Endothelial cell of umbilical vein (primary cell): ENCODE measurements around the gene DISP2. TPM values are rescaled to one million over a fixed set of nuclear protein-coding genes. Genes with fewer than 3 reads are reported as not detected.
A peak's percentile ranks its signal among the peaks of the same experiment; 100 is the strongest.

Experiments used
- BruUV-seq: library from RNA; stranded (reverse); fragments of 400-500 nt; replicated peaks from 2 replicates; lab custom pipeline; 2021; lab: Mats Ljungman, UMichigan
- CTCF ChIA-PET: fragments of 300-600, 350-600 bp; sonication (Branson Sonifier 250); formaldehyde crosslinking; loops from one replicate; lab custom pipeline; 2021; ENCODE audit warnings: antibody characterized with exemption, inconsistent platforms; lab: Charles Lee
- POLR2A ChIA-PET: fragments of 300-600, 350-600 bp; sonication (Branson Sonifier 250); formaldehyde crosslinking; loops from one replicate; lab custom pipeline; 2021; ENCODE audit warnings: antibody characterized with exemption, inconsistent platforms; lab: Charles Lee
- DNase-seq: peaks from one replicate; pipeline ENCODE4 v3.0.0-alpha.2; 2011; ENCODE audit warnings: low read depth, low spot score
- FAIRE-seq: peaks from 2 replicates; lab custom pipeline; 2011; peaks lifted over from hg19 to GRCh38; lab: Jason Lieb, UNC
- H2AFZ ChIP-seq: 2 replicates; pipeline ENCODE4 v1.6.0; 2012; ENCODE audit warnings: low read depth, low read length, control low read depth, inconsistent platforms
- H3K27ac ChIP-seq: 2 replicates; pipeline ENCODE4 v1.5.1; 2011; ENCODE audit warnings: low read depth, mild to moderate bottlenecking, control low read depth, low read length, moderate library complexity; ENCODE audit not compliant: insufficient read depth
- H3K27me3 ChIP-seq, 2 experiments: 2 replicates each; pipeline versions ENCODE4 v1.6.0 to v1.6.1; 2011; ENCODE audit warnings: low read length in 2 of 2, mixed read lengths in 1 of 2; ENCODE audit not compliant: control insufficient read depth in 2 of 2, insufficient read depth in 2 of 2
- H3K36me3 ChIP-seq, 2 experiments: 2 replicates in 1 of 2; 3 replicates in 1 of 2; pipeline ENCODE4 v1.5.1; 2011; ENCODE audit warnings: low read length in 2 of 2, mild to moderate bottlenecking in 1 of 2, moderate library complexity in 1 of 2; ENCODE audit not compliant: control insufficient read depth in 2 of 2, insufficient read depth in 2 of 2; ENCODE audit errors: extremely low read depth in 1 of 2
- H3K4me1 ChIP-seq: 3 replicates; pipeline ENCODE4 v1.5.1; 2011; ENCODE audit warnings: mild to moderate bottlenecking, low read length; ENCODE audit not compliant: control insufficient read depth, insufficient read depth; ENCODE audit errors: extremely low read depth
- H3K4me2 ChIP-seq: 2 replicates; pipeline ENCODE4 v1.6.1; 2011; ENCODE audit warnings: low read length, control low read depth, mixed read lengths; ENCODE audit not compliant: insufficient read depth
- H3K4me3 ChIP-seq, 3 experiments: fragments of 200-600 bp in 1 of 3; sonication (generic), shearing (Covaris generic) in 1 of 3; replicated peaks in 1 of 3; 2 replicates each; pipeline ENCODE4 v1.5.1; 2011 to 2016; ENCODE audit warnings: control low read depth in 3 of 3, low read length in 3 of 3, mild to moderate bottlenecking in 2 of 3, inconsistent platforms in 1 of 3, low read depth in 1 of 3, moderate library complexity in 1 of 3; ENCODE audit not compliant: insufficient read depth in 1 of 3
- H3K79me2 ChIP-seq: 2 replicates; pipeline ENCODE4 v1.6.0; 2012; ENCODE audit warnings: low read length, inconsistent platforms; ENCODE audit not compliant: control insufficient read depth, insufficient read depth
- H3K9ac ChIP-seq: replicated peaks from 2 replicates; pipeline ENCODE3; 2011; ENCODE audit warnings: low read length, control low read depth; ENCODE audit not compliant: insufficient read depth; ENCODE audit errors: extremely low read depth
- H3K9me1 ChIP-seq: replicated peaks from 3 replicates; pipeline ENCODE4 v1.6.0; 2011; ENCODE audit warnings: mild to moderate bottlenecking, low read length; ENCODE audit not compliant: control insufficient read depth, insufficient read depth; ENCODE audit errors: extremely low read depth
- H3K9me3 ChIP-seq: replicated peaks from 2 replicates; pipeline ENCODE4 v1.5.1; 2012; ENCODE audit warnings: low read length, inconsistent platforms; ENCODE audit not compliant: control insufficient read depth, insufficient read depth
- H4K20me1 ChIP-seq: replicated peaks from 2 replicates; pipeline ENCODE3; 2011; ENCODE audit warnings: mild to moderate bottlenecking, low read length; ENCODE audit not compliant: control insufficient read depth, insufficient read depth; ENCODE audit errors: extremely low read depth
- CTCF ChIP-seq, 2 donors: IDR thresholded peaks; 1 replicate in 1 of 2; 2 replicates in 1 of 2; pipeline ENCODE4 v1.5.1; 2011; ENCODE audit warnings: low read length in 2 of 2, mild to moderate bottlenecking in 2 of 2, moderate library complexity in 2 of 2, control low read depth in 1 of 2, inconsistent platforms in 1 of 2, low read depth in 1 of 2; ENCODE audit not compliant: insufficient read depth in 1 of 2; ENCODE audit errors: extremely low read depth in 1 of 2
- EZH2 ChIP-seq: IDR thresholded peaks from 2 replicates; pipeline ENCODE4 v1.6.1; 2012; ENCODE audit warnings: borderline replicate concordance, low read depth, mild to moderate bottlenecking, moderate library complexity, low read length, inconsistent platforms; ENCODE audit not compliant: severe bottlenecking
- FOS ChIP-seq: IDR thresholded peaks from 2 replicates; pipeline ENCODE4 v1.6.1; 2011; ENCODE audit warnings: mild to moderate bottlenecking, low read length, moderate library complexity, borderline replicate concordance; ENCODE audit not compliant: insufficient read depth
- GATA2 ChIP-seq: IDR thresholded peaks from 2 replicates; pipeline ENCODE4 v1.7.0; 2011; ENCODE audit warnings: low read depth, mild to moderate bottlenecking, moderate library complexity, mixed read lengths, low read length; ENCODE audit not compliant: insufficient read length, insufficient read depth
- JUN ChIP-seq: IDR thresholded peaks from 2 replicates; pipeline ENCODE4 v1.6.1; 2011; ENCODE audit warnings: borderline replicate concordance, low read depth; ENCODE audit not compliant: insufficient read length, insufficient read depth
- MAX ChIP-seq: IDR thresholded peaks from 2 replicates; pipeline ENCODE4 v1.6.1; 2011; ENCODE audit not compliant: insufficient read depth, insufficient read length
- MYC ChIP-seq: IDR thresholded peaks from one replicate; pipeline ENCODE4 v1.6.1; 2011; ENCODE audit warnings: mild to moderate bottlenecking, low read depth, low read length
- POLR2A ChIP-seq: IDR thresholded peaks from 2 replicates; pipeline ENCODE4 v1.6.1; 2012; ENCODE audit warnings: low read depth, mild to moderate bottlenecking, control low read depth, low read length
- POLR2AphosphoS5 ChIP-seq: IDR thresholded peaks from 2 replicates; pipeline ENCODE4 v1.6.1; 2012; ENCODE audit warnings: low read depth, mild to moderate bottlenecking, control low read depth, low read length, moderate library complexity; ENCODE audit not compliant: insufficient read depth
- dilution Hi-C: fragments of 300-500 bp; cut with MboI; formaldehyde crosslinking; loops from one replicate; pipeline ENCODE4 v1.15.0; 2019; ENCODE audit warnings: low sequenced_read_pairs; ENCODE audit not compliant: extremely low pct_ligation_motif_present
- intact Hi-C: fragments of 100-400 bp; cut with micrococcal nuclease; formaldehyde crosslinking; loops from one replicate; pipeline ENCODE4 v1.10.0; 2022
- polyA plus RNA-seq, 4 experiments: library from polyadenylated mRNA; depleted of rRNA in 3 of 4; stranded (reverse) in 3 of 4; unstranded in 1 of 4; fragments of >200 nt; gene quantifications; 2 replicates each; pipeline versions ENCODE4 v1.2.1 to v1.2.3, GENCODE V29; 2011 to 2012; ENCODE audit warnings: missing spikeins in 1 of 4
- total RNA-seq: library from RNA; stranded (reverse); gene quantifications from 2 replicates; pipeline ENCODE4 v1.2.3, GENCODE V29; 2021

Gene DISP2
- total and polyA plus RNA-seq, 2 donors (not counting 3 experiments of a cell fraction or from before 2014, with no cell fraction given): 0.10 to 1.2 TPM

- no peak overlapping the region for H3K4me3 ChIP-seq
- no peak overlapping the region for H3K27ac ChIP-seq
- H3K36me3 ChIP-seq: peaks cover 0 to 8% of the 10 kb centered on the region in 2 experiments
- H3K27me3 ChIP-seq: no peaks in the 10 kb centered on the region
- POLR2A ChIA-PET: no interaction called here
- no TSS peak for BruUV-seq
- peaks cover 62% of the 10 kb centered on the region for H3K4me1 ChIP-seq
- H3K9me1 ChIP-seq: no peaks in the 10 kb centered on the region
- no peaks in the 10 kb centered on the region for H3K9me3 ChIP-seq
- dilution Hi-C loops: no loop called here
- H2AFZ ChIP-seq: no peak overlapping the region
- H3K4me2 ChIP-seq: no peak overlapping the region
- DNase-seq (no peak), FAIRE-seq (peak; percentile 35)
- CTCF ChIA-PET: interaction anchor here (1.8 to 9.1 kb wide), 8 partner anchors 10 to 85 kb away, joined by 6 to 287 read pairs (median 40); partner anchors contain the start of genes ANKRD63, DISP2 and INAFM2
- no peaks in the 10 kb centered on the region for H4K20me1 ChIP-seq
- no peak overlapping the region for H3K9ac ChIP-seq
- intact Hi-C loops: no loop called here
- no peak for TF ChIP-seq POLR2A
- no peak for TF ChIP-seq EZH2
- no peak for TF ChIP-seq FOS
- TF ChIP-seq JUN: no peak
- TF ChIP-seq POLR2AphosphoS5: no peak
- TF ChIP-seq MAX: no peak
- no peak for TF ChIP-seq MYC
- no peak for TF ChIP-seq CTCF (IDR thresholded peaks at IDR 0.05; ENCODE audit: extremely low read depth in 1 of 2, insufficient read depth in 1 of 2, low read depth in 1 of 2, low read length in 2 of 2)
- no peak for TF ChIP-seq GATA2
- H3K79me2 ChIP-seq: peaks cover 11% of the 10 kb centered on the region
Observed at GRCh38 chr15:40336744-40337122, 21.3 kb upstream of the DISP2 start.
